HepG2 (cell line): ENCODE data around the gene ZBTB46. TPM values are rescaled to one million over a fixed set of nuclear protein-coding genes. Genes with fewer than 3 reads are reported as not detected.

Experiments used
- CHCHD3 ChIP-seq: sonication (generic); formaldehyde crosslinking; IDR thresholded peaks from 2 replicates; pipeline ENCODE4 v1.8.0; 2022; ENCODE audit warnings: mild to moderate bottlenecking, missing genetic modification reagents, moderate library complexity
- PAF1 ChIP-seq: IDR thresholded peaks from 2 replicates; pipeline ENCODE4 v1.6.1; 2016; ENCODE audit warnings: missing genetic modification reagents, missing compliant biosample characterization
- SRSF4 ChIP-seq: fragments of 200-400 bp; formaldehyde crosslinking; IDR thresholded peaks from one replicate; pipeline ENCODE4 v1.6.1; 2018; ENCODE audit warnings: mild to moderate bottlenecking, low read depth, low read length, moderate library complexity; ENCODE audit not compliant: poor library complexity, severe bottlenecking
- XBP1 ChIP-seq: sonication (generic); formaldehyde crosslinking; IDR thresholded peaks from 2 replicates; pipeline ENCODE4 v1.5.0; 2020; ENCODE audit warnings: missing genetic modification reagents
- ZBTB42 ChIP-seq: sonication (generic); formaldehyde crosslinking; IDR thresholded peaks from 2 replicates; pipeline ENCODE4 v1.5.0; 2020; ENCODE audit warnings: mild to moderate bottlenecking, missing genetic modification reagents
- ZNF160 ChIP-seq: sonication (generic); formaldehyde crosslinking; IDR thresholded peaks from 2 replicates; pipeline ENCODE4 v1.8.0; 2022; ENCODE audit warnings: mild to moderate bottlenecking, inconsistent platforms, missing genetic modification reagents
- ZNF251 ChIP-seq: sonication (generic); formaldehyde crosslinking; IDR thresholded peaks from 2 replicates; pipeline ENCODE4 v1.9.0; 2021; ENCODE audit warnings: mild to moderate bottlenecking, missing genetic modification reagents
- polyA plus RNA-seq, 8 experiments: library from polyadenylated mRNA; depleted of rRNA in 3 of 8; stranded (reverse) in 7 of 8; unstranded in 1 of 8; fragments of >200 nt; fragmentation: Illumina TruSeq in 4 of 8; extraction: Trizol in 4 of 8; gene quantifications; 2 replicates each; pipeline versions ENCODE4 v1.2.1 to v1.2.3, GENCODE V29; 2011 to 2016; ENCODE audit warnings: low read depth in 4 of 8, missing spikeins in 1 of 8, mixed read lengths in 1 of 8; ENCODE audit not compliant: insufficient read depth in 1 of 8
- total RNA-seq, 5 experiments: library from RNA; depleted of rRNA; stranded (reverse); fragments of >200 nt; fragmentation: Illumina TruSeq; extraction: Trizol; gene quantifications; 2 replicates each; pipeline ENCODE4 v1.2.3, GENCODE V29; 2016; ENCODE audit warnings: low read depth in 1 of 5
- TF ChIP-seq, protein P1 (sequence below): IDR thresholded peaks from 2 replicates; pipeline ENCODE4 v1.6.1; 2016; ENCODE audit warnings: low read depth, missing genetic modification reagents, missing compliant biosample characterization
- TF ChIP-seq, protein P2 (sequence below): sonication (generic); formaldehyde crosslinking; IDR thresholded peaks from 2 replicates; pipeline ENCODE4 v1.9.0; 2021; ENCODE audit warnings: missing genetic modification reagents, mild to moderate bottlenecking, borderline replicate concordance
- TF ChIP-seq, protein P3 (sequence below): sonication (generic); formaldehyde crosslinking; IDR thresholded peaks from 2 replicates; pipeline ENCODE4 v1.5.0; 2020; ENCODE audit warnings: missing genetic modification reagents
- TF ChIP-seq, protein P4 (sequence below): sonication (generic); formaldehyde crosslinking; IDR thresholded peaks from 2 replicates; pipeline ENCODE4 v1.8.0; 2022; ENCODE audit warnings: missing genetic modification reagents, mild to moderate bottlenecking, borderline replicate concordance
- TF ChIP-seq, protein P5 (sequence below): sonication (generic); formaldehyde crosslinking; IDR thresholded peaks from 2 replicates; pipeline ENCODE4 v1.5.1; 2020; ENCODE audit warnings: missing genetic modification reagents, mild to moderate bottlenecking, borderline replicate concordance
- TF ChIP-seq, protein P6 (sequence below): sonication (generic); formaldehyde crosslinking; IDR thresholded peaks from 2 replicates; pipeline ENCODE4 v1.4.0; 2020; ENCODE audit warnings: mild to moderate bottlenecking, missing genetic modification reagents

ZBTB46 gene
- total and polyA plus RNA-seq, 2 of the 13 experiments (the other 11 are each of a cell fraction or from before 2014, with no cell fraction given), result 1.6 to 13.5 TPM

DNA sequence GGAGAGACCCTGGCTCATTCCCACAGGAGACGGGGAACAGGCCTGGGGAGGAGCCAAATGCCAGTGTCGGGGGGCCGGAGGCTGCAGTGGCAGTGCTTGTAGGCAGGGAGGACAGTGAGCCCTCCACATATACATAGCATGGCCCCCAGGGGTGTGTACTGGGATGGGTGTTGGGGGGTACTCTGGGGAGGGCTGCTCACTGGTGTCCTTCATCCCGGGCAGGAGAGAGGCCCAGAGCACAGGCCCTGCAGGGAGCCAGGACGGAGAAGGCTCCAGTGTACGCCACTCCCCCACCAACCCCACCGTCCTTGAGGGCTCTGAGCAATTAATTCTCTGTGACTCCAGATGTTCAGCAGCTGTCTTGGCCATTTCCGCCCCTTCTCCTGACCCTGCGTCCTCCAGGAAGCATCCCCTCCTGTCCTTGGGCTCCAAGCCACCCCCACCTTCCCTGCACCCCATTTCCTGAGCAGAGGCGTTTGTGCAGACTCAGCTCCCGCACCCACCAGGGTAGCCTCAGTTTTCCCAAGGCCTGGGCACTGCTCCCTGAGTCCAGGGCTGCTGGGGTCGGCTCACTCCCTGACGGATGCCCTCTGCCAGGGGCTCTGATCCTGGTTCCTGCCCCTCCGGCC lies 26.8 kb upstream of the ZBTB46 start (continued):
- TF ChIP-seq, protein P1, sequence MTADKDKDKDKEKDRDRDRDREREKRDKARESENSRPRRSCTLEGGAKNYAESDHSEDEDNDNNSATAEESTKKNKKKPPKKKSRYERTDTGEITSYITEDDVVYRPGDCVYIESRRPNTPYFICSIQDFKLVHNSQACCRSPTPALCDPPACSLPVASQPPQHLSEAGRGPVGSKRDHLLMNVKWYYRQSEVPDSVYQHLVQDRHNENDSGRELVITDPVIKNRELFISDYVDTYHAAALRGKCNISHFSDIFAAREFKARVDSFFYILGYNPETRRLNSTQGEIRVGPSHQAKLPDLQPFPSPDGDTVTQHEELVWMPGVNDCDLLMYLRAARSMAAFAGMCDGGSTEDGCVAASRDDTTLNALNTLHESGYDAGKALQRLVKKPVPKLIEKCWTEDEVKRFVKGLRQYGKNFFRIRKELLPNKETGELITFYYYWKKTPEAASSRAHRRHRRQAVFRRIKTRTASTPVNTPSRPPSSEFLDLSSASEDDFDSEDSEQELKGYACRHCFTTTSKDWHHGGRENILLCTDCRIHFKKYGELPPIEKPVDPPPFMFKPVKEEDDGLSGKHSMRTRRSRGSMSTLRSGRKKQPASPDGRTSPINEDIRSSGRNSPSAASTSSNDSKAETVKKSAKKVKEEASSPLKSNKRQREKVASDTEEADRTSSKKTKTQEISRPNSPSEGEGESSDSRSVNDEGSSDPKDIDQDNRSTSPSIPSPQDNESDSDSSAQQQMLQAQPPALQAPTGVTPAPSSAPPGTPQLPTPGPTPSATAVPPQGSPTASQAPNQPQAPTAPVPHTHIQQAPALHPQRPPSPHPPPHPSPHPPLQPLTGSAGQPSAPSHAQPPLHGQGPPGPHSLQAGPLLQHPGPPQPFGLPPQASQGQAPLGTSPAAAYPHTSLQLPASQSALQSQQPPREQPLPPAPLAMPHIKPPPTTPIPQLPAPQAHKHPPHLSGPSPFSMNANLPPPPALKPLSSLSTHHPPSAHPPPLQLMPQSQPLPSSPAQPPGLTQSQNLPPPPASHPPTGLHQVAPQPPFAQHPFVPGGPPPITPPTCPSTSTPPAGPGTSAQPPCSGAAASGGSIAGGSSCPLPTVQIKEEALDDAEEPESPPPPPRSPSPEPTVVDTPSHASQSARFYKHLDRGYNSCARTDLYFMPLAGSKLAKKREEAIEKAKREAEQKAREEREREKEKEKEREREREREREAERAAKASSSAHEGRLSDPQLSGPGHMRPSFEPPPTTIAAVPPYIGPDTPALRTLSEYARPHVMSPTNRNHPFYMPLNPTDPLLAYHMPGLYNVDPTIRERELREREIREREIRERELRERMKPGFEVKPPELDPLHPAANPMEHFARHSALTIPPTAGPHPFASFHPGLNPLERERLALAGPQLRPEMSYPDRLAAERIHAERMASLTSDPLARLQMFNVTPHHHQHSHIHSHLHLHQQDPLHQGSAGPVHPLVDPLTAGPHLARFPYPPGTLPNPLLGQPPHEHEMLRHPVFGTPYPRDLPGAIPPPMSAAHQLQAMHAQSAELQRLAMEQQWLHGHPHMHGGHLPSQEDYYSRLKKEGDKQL (CRISPR knock-in tag), result no peak
- no peak for TF ChIP-seq XBP1 (CRISPR knock-in tag)
- no peak for TF ChIP-seq ZNF251 (CRISPR knock-in tag)
- peak; percentile 89 for TF ChIP-seq ZBTB42 (CRISPR knock-in tag)
- TF ChIP-seq, protein P2, sequence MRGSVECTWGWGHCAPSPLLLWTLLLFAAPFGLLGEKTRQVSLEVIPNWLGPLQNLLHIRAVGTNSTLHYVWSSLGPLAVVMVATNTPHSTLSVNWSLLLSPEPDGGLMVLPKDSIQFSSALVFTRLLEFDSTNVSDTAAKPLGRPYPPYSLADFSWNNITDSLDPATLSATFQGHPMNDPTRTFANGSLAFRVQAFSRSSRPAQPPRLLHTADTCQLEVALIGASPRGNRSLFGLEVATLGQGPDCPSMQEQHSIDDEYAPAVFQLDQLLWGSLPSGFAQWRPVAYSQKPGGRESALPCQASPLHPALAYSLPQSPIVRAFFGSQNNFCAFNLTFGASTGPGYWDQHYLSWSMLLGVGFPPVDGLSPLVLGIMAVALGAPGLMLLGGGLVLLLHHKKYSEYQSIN (CRISPR knock-in tag), result no peak
- TF ChIP-seq PAF1 (CRISPR knock-in tag), result no peak
- TF ChIP-seq, protein P3, sequence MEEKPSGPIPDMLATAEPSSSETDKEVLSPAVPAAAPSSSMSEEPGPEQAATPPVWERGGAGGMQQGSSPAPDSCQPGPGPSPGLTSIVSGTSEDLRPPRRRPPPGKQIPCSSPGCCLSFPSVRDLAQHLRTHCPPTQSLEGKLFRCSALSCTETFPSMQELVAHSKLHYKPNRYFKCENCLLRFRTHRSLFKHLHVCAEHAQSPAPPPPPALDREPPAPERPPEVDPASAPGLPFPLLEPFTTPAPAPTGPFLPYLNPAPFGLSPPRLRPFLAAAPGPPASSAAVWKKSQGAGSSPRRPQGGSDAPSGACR (CRISPR knock-in tag), result no peak
- TF ChIP-seq, protein P4, sequence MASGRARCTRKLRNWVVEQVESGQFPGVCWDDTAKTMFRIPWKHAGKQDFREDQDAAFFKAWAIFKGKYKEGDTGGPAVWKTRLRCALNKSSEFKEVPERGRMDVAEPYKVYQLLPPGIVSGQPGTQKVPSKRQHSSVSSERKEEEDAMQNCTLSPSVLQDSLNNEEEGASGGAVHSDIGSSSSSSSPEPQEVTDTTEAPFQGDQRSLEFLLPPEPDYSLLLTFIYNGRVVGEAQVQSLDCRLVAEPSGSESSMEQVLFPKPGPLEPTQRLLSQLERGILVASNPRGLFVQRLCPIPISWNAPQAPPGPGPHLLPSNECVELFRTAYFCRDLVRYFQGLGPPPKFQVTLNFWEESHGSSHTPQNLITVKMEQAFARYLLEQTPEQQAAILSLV (CRISPR knock-in tag), result no peak
- TF ChIP-seq, protein P5, sequence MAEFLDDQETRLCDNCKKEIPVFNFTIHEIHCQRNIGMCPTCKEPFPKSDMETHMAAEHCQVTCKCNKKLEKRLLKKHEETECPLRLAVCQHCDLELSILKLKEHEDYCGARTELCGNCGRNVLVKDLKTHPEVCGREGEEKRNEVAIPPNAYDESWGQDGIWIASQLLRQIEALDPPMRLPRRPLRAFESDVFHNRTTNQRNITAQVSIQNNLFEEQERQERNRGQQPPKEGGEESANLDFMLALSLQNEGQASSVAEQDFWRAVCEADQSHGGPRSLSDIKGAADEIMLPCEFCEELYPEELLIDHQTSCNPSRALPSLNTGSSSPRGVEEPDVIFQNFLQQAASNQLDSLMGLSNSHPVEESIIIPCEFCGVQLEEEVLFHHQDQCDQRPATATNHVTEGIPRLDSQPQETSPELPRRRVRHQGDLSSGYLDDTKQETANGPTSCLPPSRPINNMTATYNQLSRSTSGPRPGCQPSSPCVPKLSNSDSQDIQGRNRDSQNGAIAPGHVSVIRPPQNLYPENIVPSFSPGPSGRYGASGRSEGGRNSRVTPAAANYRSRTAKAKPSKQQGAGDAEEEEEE, result no peak; the same call in 1 of the 2 replicates
- no peak for TF ChIP-seq CHCHD3 (CRISPR knock-in tag)
- no peak for TF ChIP-seq SRSF4
- no peak for TF ChIP-seq ZNF160 (CRISPR knock-in tag)
- TF ChIP-seq, protein P6, sequence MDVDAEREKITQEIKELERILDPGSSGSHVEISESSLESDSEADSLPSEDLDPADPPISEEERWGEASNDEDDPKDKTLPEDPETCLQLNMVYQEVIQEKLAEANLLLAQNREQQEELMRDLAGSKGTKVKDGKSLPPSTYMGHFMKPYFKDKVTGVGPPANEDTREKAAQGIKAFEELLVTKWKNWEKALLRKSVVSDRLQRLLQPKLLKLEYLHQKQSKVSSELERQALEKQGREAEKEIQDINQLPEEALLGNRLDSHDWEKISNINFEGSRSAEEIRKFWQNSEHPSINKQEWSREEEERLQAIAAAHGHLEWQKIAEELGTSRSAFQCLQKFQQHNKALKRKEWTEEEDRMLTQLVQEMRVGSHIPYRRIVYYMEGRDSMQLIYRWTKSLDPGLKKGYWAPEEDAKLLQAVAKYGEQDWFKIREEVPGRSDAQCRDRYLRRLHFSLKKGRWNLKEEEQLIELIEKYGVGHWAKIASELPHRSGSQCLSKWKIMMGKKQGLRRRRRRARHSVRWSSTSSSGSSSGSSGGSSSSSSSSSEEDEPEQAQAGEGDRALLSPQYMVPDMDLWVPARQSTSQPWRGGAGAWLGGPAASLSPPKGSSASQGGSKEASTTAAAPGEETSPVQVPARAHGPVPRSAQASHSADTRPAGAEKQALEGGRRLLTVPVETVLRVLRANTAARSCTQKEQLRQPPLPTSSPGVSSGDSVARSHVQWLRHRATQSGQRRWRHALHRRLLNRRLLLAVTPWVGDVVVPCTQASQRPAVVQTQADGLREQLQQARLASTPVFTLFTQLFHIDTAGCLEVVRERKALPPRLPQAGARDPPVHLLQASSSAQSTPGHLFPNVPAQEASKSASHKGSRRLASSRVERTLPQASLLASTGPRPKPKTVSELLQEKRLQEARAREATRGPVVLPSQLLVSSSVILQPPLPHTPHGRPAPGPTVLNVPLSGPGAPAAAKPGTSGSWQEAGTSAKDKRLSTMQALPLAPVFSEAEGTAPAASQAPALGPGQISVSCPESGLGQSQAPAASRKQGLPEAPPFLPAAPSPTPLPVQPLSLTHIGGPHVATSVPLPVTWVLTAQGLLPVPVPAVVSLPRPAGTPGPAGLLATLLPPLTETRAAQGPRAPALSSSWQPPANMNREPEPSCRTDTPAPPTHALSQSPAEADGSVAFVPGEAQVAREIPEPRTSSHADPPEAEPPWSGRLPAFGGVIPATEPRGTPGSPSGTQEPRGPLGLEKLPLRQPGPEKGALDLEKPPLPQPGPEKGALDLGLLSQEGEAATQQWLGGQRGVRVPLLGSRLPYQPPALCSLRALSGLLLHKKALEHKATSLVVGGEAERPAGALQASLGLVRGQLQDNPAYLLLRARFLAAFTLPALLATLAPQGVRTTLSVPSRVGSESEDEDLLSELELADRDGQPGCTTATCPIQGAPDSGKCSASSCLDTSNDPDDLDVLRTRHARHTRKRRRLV (CRISPR knock-in tag), result no peak
